NCI-H446 (cell line): ENCODE results near the gene PRDM16.

ENCODE experiments used
- DNase-seq, 2 experiments: peaks; one replicate each; lab custom pipeline; 2025; lab: John Stamatoyannopoulos, UW

The PRDM16 gene

GRCh38 chr1:3373700-3374405 is 304.9 kb downstream of the PRDM16 start:
- no peak for DNase-seq

GRCh38 chr1:3375245-3375644 is 306.2 kb downstream of the PRDM16 start:
- no peak for DNase-seq

DNA sequence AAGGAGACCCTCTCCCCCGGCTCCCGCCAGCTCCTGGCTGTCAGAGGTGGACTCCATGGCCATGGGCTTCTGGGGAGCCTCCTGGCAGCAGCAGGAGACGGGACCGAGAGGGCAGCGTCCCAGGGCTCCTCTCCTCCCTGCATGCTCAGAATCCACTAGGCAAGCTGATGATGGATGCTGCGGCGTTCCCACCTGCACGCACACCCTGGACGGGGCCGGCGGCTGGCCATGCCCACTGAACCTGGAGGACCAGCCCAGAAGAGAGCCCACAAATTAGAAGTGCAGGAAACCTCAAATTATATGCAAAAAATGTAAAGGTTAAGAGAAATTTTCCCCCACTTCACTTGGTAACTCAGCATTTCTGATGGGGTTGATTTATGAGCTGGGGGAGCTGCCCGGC is 308.2 kb downstream of the PRDM16 start:
- DNase-seq: no peak

DNA sequence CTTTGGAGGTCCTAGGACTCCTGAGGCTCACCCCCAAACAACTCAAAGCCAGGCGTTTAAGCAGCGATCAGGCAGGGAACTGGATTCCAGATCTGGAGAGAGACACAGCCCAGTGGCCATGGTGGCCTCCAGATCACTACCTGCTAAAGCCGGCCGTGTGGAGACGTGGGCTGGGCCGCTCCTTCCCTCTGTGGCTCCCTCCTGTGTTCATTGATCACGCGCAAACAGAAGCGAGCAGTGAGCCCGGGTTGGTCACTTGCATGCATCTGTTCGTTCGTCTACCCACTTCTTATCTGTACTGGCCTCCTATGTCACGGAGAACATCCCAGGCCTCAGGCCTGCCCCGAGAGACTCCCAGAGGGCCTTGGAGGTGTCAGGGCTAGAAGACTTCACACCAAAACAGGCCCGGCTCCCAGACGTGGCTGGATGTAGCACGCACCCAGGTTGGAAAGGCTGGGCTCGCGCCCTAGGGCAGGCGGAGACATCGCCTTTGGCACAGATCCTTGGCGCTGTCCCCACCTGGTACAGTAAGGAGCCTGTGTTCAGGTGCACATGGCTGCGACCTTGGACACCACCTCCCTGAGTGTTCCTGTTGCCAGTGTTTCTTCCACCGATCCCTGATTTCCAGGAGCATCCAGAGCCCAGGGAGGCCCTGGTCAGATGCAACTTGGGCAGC is 308.7 kb downstream of the PRDM16 start:
- no peak for DNase-seq

- no peak for DNase-seq
Measured at GRCh38 chr1:3378411-3379208, 309.6 kb downstream of the PRDM16 start.

GRCh38 chr1:3379934-3380333 is 310.9 kb downstream of the PRDM16 start:
- DNase-seq: no peak

- no peak for DNase-seq
Measured at GRCh38 chr1:3380469-3380868, 311.5 kb downstream of the PRDM16 start.

GRCh38 chr1:3381901-3382300 is 312.9 kb downstream of the PRDM16 start:
- DNase-seq: no peak

- no peak for DNase-seq
Measured at GRCh38 chr1:3382326-3383057, 313.5 kb downstream of the PRDM16 start.

GRCh38 chr1:3383679-3384078 is 314.7 kb downstream of the PRDM16 start:
- no peak for DNase-seq

GRCh38 chr1:3384407-3384806 is 315.4 kb downstream of the PRDM16 start:
- DNase-seq: no peak

- no peak for DNase-seq
Measured at GRCh38 chr1:3386205-3387002, 317.4 kb downstream of the PRDM16 start.

- no peak for DNase-seq
Measured at GRCh38 chr1:3387401-3387800, 318.4 kb downstream of the PRDM16 start.

- DNase-seq: no peak
Measured at GRCh38 chr1:3389093-3389833, 320.3 kb downstream of the PRDM16 start.

- DNase-seq: no peak
Measured at GRCh38 chr1:3390291-3390690, 321.3 kb downstream of the PRDM16 start.

- no peak for DNase-seq
Measured at GRCh38 chr1:3391711-3392110, 322.7 kb downstream of the PRDM16 start.

- DNase-seq: no peak
Measured at GRCh38 chr1:3393024-3393986, 324.3 kb downstream of the PRDM16 start.

DNA sequence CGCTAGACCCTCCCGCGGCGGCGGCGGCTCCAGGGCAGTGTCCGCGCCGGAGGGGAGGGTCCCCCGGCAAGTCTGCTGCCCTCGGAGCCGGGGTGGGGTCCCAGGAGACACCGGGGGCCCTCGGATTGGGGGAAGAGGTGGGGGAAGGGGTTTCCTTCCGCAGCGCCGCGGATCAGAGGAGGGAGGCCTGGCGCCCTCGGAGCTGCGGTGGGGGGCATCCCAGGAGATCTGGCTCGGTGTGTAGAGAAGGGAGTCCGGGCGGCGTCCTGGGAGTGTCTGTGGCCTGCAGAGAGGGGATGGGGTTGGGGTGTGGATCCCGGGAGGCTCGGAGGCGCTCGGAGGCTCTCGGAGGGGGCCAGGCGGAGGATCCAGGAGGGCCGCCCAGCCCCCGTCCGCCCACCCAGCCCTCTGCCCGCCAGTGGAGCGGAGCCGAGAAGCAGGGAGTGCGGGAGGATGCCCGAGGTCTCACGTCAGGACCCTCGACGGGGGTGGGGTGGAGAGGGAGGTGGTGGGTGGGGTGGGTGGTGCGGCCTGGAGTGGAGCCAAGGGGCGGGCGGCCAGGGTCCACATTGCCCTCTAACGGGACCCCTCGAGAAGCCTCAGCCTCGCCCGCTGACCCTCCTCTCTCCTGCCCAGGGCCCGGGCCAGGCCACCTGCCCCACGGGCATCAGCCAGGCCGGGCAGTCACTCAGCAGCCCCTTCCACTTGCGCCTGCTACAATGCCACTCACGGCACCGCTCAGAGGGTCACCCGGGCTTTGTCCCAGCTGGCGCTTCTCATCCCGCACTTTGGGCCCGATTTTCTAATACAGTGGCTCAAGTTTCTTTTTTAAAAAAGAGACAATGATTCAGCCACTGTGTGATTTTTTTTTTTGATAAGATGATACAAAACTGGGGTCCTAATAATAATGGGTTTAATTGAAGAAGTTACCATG is 325.3 kb downstream of the PRDM16 start:
- DNase-seq: no peak
